Keratinocyte (primary cell): Measurements from ENCODE around the gene ARHGEF28. TPM values are rescaled to one million over a fixed set of nuclear protein-coding genes. Genes with fewer than 3 reads are reported as not detected.

Source experiments
- DNase-seq: peaks from one replicate; pipeline ENCODE4 v3.0.0-alpha.2; 2011; ENCODE audit warnings: low read depth, missing footprints, low spot score
- FAIRE-seq: peaks from 2 replicates; lab custom pipeline; 2011; peaks lifted over from hg19 to GRCh38; lab: Jason Lieb, UNC
- H2AFZ ChIP-seq: 2 replicates; pipeline ENCODE4 v1.6.0; 2012; ENCODE audit warnings: low read length, control low read depth, inconsistent platforms; ENCODE audit not compliant: control insufficient read depth
- H3K27ac ChIP-seq: 2 replicates; pipeline ENCODE4 v1.5.1; 2011; ENCODE audit warnings: low read length; ENCODE audit not compliant: control insufficient read depth, insufficient read depth
- H3K27me3 ChIP-seq: 3 replicates; pipeline ENCODE4 v1.6.0; 2011; ENCODE audit warnings: low read length; ENCODE audit not compliant: control insufficient read depth, insufficient read depth; ENCODE audit errors: extremely low read depth
- H3K36me3 ChIP-seq, 2 experiments: 2 replicates in 1 of 2; 3 replicates in 1 of 2; pipeline ENCODE4 v1.5.1; 2011; ENCODE audit warnings: low read length in 2 of 2, mild to moderate bottlenecking in 1 of 2; ENCODE audit not compliant: control insufficient read depth in 2 of 2, insufficient read depth in 2 of 2; ENCODE audit errors: extremely low read depth in 1 of 2
- H3K4me1 ChIP-seq: 3 replicates; pipeline ENCODE4 v1.5.1; 2011; ENCODE audit warnings: low read length; ENCODE audit not compliant: control insufficient read depth, insufficient read depth; ENCODE audit errors: extremely low read depth
- H3K4me2 ChIP-seq: 3 replicates; pipeline ENCODE4 v1.6.0; 2011; ENCODE audit warnings: low read depth, low read length; ENCODE audit not compliant: control insufficient read depth, insufficient read depth; ENCODE audit errors: extremely low read depth
- H3K4me3 ChIP-seq, 3 experiments: fragments of 200-600 bp in 1 of 3; sonication (generic) in 1 of 3; 2 replicates in 2 of 3; 3 replicates in 1 of 3; pipeline ENCODE4 v1.5.1; 2011 to 2016; ENCODE audit warnings: low read length in 3 of 3, mild to moderate bottlenecking in 3 of 3, control low read depth in 2 of 3, inconsistent platforms in 1 of 3, low read depth in 1 of 3, mixed read lengths in 1 of 3, mixed run types in 1 of 3, moderate library complexity in 1 of 3; ENCODE audit not compliant: control insufficient read depth in 2 of 3, insufficient read depth in 2 of 3; ENCODE audit errors: extremely low read depth in 1 of 3
- H3K79me2 ChIP-seq: 2 replicates; pipeline ENCODE4 v1.6.0; 2012; ENCODE audit warnings: low read length; ENCODE audit not compliant: control insufficient read depth, insufficient read depth
- H3K9ac ChIP-seq: 3 replicates; pipeline ENCODE4 v1.6.0; 2011; ENCODE audit warnings: low read length; ENCODE audit not compliant: control insufficient read depth, insufficient read depth; ENCODE audit errors: extremely low read depth
- H3K9me1 ChIP-seq: 3 replicates; pipeline ENCODE4 v1.6.0; 2011; ENCODE audit warnings: low read length; ENCODE audit not compliant: control insufficient read depth, insufficient read depth; ENCODE audit errors: extremely low read depth
- H3K9me3 ChIP-seq: 2 replicates; pipeline ENCODE4 v1.5.1; 2012; ENCODE audit warnings: low read depth, low read length; ENCODE audit not compliant: control insufficient read depth
- H4K20me1 ChIP-seq: 3 replicates; pipeline ENCODE4 v1.6.0; 2011; ENCODE audit warnings: low read length; ENCODE audit not compliant: control insufficient read depth, insufficient read depth; ENCODE audit errors: extremely low read depth
- CTCF ChIP-seq, 3 experiments: IDR thresholded peaks in 1 of 3; conservative IDR thresholded peaks in 1 of 3; optimal IDR thresholded peaks in 1 of 3; 2 replicates in 2 of 3; 3 replicates in 1 of 3; pipeline versions ENCODE3 to v1.5.1; 2011; ENCODE audit warnings: low read length in 3 of 3, mild to moderate bottlenecking in 3 of 3, moderate library complexity in 2 of 3, control low read depth in 1 of 3, inconsistent platforms in 1 of 3; ENCODE audit not compliant: insufficient read depth in 2 of 3; ENCODE audit errors: extremely low read depth in 1 of 3
- EZH2 ChIP-seq: IDR thresholded peaks from one replicate; pipeline ENCODE4 v1.6.1; 2012; ENCODE audit warnings: inconsistent platforms, mild to moderate bottlenecking, low read length, moderate library complexity
- dilution Hi-C: fragments of 300-500 bp; cut with MboI; formaldehyde crosslinking; loops from one replicate; pipeline ENCODE4 v1.7.0; 2020; ENCODE audit warnings: low sequenced_read_pairs; ENCODE audit not compliant: extremely low pct_ligation_motif_present
- polyA plus RNA-seq, 5 experiments: library from polyadenylated mRNA; depleted of rRNA in 3 of 5; stranded (reverse) in 3 of 5; stranded (forward) in 1 of 5; unstranded in 1 of 5; fragments of >200 nt; gene quantifications; 1 replicate in 1 of 5; 2 replicates in 3 of 5; 3 replicates in 1 of 5; pipeline versions ENCODE4 v1.2.1 to v1.2.3, GENCODE V29; 2011 to 2012; ENCODE audit warnings: missing spikeins in 2 of 5, low read depth in 1 of 5, low replicate concordance in 1 of 5

Gene ARHGEF28
- polyA plus RNA-seq, 1 donor (not counting 4 experiments of a cell fraction or from before 2014, with no cell fraction given), result 31.6 TPM

- FAIRE-seq (no peak), DNase-seq (no peak)
- Histone ChIP-seq H3K9ac (no peak overlapping the region), H2AFZ (no peak overlapping the region), H3K4me2 (no peak overlapping the region), H3K9me3 (no peaks in the 10 kb centered on the region), H3K4me1 (peaks cover under 1% of the 10 kb centered on the region), H4K20me1 (no peaks in the 10 kb centered on the region), H3K9me1 (peaks cover 4% of the 10 kb centered on the region), H3K36me3 (peaks cover 11 to 22% of the 10 kb centered on the region in 2 experiments), H3K27ac (no peak overlapping the region), H3K27me3 (no peaks in the 10 kb centered on the region), H3K79me2 (peaks cover 62% of the 10 kb centered on the region), H3K4me3 (no peak overlapping the region)
- dilution Hi-C loops, result no loop called here
- TF ChIP-seq EZH2 (no peak), CTCF (optimal IDR thresholded peaks at IDR 0.05 in 1 of 3, IDR thresholded peaks at IDR 0.05 in 1 of 3, conservative IDR thresholded peaks at IDR 0.05 in 1 of 3; ENCODE audit: extremely low read depth in 1 of 3, insufficient read depth in 2 of 3, low read length in 3 of 3) (no peak)
These were observed 144.4 kb downstream of the ARHGEF28 start for GRCh38 chr5:73770172-73771025.

- Histone ChIP-seq H3K4me3 (no peak overlapping the region), H3K27ac (no peak overlapping the region), H3K27me3 (no peaks in the 10 kb centered on the region), H3K36me3 (peaks cover 14 to 25% of the 10 kb centered on the region in 2 experiments), H3K9ac (no peak overlapping the region), H3K9me3 (no peaks in the 10 kb centered on the region), H3K9me1 (peaks cover 1% of the 10 kb centered on the region), H3K4me1 (no peaks in the 10 kb centered on the region), H2AFZ (no peak overlapping the region), H3K79me2 (peaks cover 30% of the 10 kb centered on the region), H3K4me2 (no peak overlapping the region), H4K20me1 (no peaks in the 10 kb centered on the region)
- TF ChIP-seq CTCF (optimal IDR thresholded peaks at IDR 0.05 in 1 of 3, IDR thresholded peaks at IDR 0.05 in 1 of 3, conservative IDR thresholded peaks at IDR 0.05 in 1 of 3; ENCODE audit: extremely low read depth in 1 of 3, insufficient read depth in 2 of 3, low read length in 3 of 3) (no peak), EZH2 (no peak)
- DNase-seq (no peak), FAIRE-seq (no peak)
- dilution Hi-C loops, result no loop called here
These were observed 148.9 kb downstream of the ARHGEF28 start for GRCh38 chr5:73774924-73775323.
